GM19035 (cell line): Measurements from ENCODE around the gene RPTOR.

ENCODE experiments used
- ATAC-seq: cut with Tn5 transposase; IDR thresholded peaks from one replicate; pipeline ENCODE4 v1.9.1; 2021; ENCODE audit not compliant: unreplicated experiment

Gene RPTOR

DNA sequence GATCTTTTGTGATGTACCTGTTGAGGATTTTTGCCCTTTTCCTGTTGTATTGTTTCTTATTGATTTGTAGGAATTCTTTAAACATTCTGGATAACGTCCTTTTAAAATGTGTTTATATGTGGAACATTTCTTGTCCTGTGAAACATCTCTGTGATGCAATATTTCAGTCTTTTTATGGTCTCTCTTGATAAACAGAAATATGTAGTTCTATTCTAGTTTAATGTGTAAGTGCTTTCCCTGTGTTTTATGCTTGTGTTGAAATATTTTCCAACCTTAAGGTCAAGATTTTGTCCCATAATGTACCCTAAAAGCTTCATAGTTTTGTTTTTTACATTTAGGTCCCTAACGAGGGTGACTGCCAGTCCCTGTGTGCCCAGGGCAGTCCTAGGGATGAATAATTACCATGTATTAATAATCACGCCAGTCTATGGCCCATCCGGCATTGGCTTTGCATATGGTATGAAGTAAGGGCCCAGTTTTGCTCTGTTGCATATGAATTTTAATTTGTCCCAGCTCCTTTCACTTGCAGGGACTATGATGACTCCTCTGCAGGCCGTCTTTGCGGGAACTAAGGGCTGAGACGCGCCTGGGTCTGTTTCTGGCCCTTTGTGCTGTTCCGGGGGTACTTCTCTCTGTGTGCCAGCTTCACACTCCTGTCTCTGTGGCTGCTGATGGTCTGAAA lies 44.2 kb downstream of the RPTOR start:
- no peak for ATAC-seq

DNA sequence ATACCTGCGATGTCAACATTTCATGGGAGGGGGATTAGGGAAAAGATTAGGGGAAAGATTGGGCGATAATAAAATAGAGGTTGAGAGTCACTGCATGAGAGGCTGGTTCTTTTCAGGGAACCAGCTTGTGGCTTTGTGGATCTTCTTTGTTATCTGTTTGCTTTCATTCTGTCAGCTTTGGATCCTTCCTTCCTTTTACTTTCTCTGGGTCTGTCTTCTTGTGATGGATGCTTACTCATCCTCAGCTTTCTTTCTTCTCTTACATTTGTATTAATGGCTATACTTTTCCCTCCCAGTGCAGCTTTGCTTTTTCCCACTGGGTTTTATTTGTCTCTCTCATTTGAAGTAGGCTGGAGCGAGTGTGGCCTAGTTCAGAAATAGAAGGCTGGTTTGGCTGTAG lies 47.1 kb downstream of the RPTOR start:
- no peak for ATAC-seq

DNA sequence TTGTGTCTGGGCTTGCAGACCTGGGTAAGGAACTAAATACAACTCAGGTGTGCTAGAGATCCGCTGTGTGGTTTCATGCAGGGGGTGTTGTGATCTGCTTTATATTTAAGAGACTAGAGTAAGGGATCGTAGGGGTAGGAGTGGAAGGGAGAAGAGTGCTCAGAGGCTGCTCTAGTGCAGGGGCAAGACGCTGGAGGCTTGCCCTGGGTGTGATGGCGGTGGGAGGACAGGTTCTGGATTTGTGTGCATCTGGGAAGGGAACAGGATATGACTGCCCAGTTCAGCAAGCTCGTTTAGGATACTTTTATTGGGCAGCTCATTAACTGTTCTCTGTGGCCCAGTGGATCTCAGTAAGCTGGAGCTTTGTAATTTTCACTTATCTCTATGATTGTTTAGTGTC lies 47.6 kb downstream of the RPTOR start:
- no peak for ATAC-seq

DNA sequence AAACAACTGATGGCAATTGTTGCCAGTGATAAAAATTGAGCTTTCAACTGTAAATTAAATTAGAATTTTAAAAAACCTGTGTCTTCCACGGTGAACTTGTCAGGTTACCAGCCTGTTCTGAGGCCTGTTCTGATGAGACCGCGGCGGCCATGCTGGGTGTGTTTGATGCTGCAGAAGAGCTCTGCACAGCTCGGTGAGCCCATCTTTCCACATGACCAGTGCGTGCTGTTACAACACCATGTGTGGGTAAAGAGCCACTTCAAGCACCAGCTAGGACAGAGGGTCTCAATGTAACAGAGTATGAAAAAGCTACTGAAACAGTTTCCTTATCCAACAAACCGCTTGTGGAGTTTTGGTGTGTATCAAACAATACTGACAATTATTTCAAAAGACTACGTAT lies 48.5 kb downstream of the RPTOR start:
- no peak for ATAC-seq

DNA sequence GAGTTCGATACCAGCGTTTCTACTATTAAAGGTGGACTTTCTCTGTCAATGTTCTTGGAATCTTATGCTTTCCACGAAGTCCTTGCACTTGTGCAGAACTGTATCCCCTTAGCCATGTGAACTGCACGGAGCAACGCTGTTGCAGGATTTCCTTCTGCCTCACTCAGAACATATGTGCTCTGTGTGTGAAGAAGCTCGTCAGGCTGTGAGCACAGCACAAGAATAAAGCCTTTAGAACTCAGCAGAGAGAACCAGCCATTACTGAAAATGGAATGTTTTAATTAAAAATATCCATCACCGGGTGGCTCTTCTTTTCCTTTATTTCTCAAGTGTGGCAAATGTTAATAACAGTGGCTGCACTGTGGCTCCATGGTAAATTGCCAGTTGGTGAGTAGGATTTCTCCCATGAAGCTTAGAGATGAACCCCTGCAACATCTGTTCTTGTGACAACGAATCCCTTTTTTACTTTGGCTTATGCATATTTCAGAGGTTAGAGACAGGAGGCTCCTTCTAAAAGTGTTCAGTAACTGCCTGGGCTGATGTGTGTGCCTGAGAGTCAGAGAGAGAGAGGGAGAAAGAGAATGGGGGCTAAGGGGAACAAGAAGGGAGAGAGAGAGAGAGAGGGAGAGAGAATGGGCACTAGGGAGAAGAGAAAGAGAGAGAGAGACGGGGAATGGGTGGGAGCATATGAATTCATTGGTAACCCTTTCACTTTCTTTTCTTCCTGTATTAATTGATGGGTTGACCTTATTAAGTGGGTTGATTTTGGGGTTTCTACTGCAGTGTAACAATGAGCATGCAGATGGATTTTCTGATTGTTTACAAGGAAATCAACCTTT lies 50.0 kb downstream of the RPTOR start:
- no peak for ATAC-seq

DNA sequence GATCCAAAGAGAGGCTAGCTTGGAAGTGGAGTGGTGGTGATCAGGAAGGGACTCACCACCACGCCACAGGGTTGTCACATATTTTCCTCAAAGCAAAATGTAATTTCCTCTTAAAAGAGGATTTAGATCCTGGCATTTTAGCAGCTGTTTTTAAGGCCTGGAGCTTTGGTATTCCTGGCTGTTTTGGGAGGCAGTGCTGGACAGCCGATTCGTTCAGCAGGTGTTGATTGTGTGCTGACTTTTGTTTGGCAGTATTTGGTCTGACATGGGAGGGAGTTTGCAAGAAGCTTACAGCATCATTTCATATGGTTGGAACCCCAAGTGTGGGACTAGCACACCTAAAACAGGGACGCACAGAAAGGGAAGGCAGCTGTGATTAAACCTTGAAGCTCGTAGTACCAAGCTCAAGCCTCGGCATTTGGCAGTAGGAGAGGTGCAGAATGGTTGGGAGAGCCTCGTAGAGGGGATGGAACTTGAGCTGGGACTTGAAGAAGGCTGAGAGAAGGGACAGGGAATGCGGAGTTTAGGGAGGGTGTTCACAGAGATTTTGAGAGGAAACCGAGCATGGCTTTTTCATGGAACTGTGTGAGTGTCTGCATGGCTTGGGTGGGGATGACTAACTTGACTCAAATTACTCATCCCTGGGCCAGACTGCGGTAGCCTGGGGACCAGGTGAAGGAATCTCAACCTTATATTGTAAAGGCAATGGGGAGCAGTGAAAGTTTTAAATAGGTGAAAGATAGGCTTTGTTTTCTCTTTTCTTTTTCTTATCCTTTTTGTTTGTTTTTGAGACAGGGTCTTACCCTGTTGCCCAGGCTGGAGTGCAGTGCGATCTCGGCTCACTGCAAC lies 52.3 kb downstream of the RPTOR start:
- ATAC-seq, result no peak

DNA sequence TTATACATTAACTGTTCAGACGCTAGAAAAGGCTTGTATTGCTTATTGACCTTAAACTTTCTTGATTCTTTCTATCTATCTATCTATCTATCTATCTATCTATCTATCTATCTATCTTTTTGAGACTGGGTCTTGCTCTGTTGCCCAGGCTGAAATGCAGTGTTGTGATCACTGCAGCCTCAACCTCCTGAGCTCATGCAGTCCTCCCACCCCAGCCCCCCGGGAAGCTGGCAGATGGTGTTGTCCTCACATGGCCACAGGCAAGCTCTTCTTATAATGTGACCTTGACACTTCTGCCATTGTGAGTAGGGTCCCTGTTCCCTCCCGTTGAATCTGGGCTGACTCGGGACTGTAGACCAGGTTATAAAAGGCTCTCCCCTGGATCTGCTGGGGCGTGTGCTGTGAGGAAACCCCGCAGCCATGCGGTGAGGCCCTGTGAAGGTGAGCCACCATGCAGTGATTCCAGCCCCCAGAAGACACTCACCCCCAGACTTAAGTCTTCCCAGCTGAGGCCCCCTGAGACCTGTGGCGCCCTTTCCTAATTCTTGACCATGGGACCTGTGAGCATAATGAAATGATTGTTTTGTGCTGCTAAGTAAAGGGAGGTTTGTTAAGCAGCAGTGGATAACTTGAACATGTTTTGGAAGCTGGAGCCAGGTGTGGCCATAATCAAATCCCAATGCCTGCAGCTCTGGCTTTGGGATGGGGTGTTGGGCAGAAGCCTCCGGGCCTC lies 54.3 kb downstream of the RPTOR start:
- ATAC-seq, result no peak

DNA sequence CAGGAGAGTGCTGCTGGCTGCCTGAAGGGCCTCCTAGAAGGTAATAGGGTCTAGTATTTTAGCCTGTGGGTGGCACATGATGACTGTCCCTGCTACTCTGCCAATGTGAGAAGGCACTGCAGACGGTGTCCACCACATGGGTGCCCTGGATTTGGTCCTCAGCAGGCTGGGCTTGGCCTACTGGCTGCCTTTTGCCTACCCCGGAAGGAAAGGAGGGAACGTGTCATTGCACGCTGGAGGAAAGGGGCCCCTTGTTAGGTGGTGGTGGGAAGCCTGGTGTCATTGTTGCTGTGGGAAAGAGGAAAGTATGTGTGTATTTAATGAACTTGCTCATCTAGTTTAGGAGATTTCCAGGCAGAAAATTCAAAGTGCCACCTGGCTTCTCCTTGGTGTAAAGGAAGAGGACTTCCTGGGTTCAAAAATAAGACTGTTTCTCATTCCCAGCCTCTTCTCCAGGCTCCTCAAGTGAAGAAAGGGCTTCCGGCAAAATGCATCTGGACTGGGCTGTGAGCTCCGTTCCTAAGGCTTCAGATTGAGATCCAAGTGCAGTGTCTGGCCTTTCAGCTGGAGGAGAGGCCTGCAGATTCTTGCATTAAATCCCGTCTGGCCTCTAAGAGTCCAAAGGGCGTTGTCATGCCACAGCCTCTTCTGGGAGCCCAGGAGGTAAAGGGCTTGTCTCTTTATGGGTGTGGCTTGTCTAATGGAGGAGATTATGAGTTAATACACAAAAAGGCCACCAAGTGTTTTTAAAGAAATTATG lies 55.1 kb downstream of the RPTOR start:
- no peak for ATAC-seq

DNA sequence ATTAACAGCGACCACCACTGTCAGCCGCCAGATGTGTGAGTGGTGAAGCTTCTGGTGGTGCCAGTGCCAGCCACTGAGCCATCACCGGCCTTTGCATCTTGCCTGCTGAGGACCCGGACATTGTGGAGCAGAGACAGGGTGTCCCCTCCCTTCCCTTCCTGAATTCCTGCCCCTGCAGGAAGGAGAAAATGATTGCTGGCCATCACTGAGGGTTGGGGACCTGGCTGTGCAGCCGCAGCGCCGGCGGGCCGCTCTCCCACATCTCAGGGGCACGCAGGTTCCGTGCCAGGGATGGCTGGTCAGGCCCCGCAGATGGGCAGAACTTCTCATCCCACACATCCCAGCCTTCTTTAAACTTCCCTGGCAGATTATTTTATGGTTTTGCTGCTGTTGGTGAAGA lies 56.5 kb downstream of the RPTOR start:
- ATAC-seq, result no peak

DNA sequence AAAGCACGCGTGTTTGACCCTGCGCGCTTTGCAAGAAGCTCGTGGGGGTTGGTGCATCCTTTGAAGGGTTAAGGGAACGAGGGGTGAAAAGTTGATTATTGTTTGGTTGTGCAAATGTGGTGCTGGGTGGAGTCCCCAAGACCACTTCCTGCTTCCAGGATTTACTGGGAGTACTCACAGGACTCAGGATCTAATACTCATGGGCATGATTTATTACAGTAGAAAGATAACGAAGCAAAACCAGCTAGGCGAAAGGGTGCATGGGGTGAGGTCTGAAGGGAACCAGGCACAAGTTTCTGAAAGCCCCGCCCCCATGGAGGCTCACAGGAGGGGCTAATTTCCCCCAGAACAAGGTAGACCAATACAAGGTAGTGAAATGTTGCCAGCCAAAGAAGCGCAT lies 58.8 kb downstream of the RPTOR start:
- no peak for ATAC-seq

DNA sequence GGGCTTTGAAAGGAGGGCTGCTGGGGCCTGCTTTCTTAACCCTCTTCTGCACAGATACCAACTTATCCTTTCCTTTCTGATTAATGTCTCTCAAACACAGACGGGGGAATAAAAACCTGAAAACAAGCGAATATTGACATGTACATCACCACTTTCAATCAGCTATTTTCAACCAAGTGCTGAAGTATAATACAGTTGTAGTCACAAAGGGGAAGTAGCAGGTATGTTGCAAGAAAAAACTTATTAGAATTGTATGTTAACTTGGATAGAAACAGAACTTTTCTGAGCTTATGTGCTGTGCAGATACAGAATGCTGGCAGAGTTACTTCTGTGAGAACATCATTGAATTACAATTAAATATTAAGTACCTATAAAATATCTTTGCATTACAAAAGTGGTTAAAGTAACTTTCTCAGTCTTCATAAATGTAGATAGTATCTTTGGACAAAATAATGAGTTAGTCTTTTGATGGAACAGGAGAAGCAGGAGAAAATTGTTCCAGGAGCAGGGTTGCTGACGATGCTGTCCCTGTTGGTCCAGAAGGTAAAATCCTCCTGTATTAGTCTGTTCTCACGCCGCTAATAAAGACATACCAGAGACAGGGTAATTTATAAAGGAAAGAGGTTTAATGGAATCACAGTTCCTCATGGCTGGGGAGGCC lies 59.5 kb downstream of the RPTOR start:
- ATAC-seq, result no peak

DNA sequence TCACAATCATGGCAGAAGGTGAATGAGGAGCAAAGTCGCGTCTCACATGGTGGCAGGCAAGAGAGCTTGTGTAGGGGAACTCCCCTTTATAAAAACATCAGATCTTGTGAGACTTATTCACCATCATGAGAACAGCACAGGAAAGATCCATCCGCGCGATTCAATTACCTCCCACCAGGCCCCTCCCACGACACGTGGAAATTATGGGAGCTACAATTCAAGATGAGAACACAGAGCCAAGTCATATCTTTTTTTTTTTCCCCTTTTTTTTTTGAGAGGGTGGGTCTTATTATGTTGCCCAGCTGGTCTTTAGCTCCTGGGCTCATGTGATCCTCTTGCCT lies 60.0 kb downstream of the RPTOR start:
- no peak for ATAC-seq

DNA sequence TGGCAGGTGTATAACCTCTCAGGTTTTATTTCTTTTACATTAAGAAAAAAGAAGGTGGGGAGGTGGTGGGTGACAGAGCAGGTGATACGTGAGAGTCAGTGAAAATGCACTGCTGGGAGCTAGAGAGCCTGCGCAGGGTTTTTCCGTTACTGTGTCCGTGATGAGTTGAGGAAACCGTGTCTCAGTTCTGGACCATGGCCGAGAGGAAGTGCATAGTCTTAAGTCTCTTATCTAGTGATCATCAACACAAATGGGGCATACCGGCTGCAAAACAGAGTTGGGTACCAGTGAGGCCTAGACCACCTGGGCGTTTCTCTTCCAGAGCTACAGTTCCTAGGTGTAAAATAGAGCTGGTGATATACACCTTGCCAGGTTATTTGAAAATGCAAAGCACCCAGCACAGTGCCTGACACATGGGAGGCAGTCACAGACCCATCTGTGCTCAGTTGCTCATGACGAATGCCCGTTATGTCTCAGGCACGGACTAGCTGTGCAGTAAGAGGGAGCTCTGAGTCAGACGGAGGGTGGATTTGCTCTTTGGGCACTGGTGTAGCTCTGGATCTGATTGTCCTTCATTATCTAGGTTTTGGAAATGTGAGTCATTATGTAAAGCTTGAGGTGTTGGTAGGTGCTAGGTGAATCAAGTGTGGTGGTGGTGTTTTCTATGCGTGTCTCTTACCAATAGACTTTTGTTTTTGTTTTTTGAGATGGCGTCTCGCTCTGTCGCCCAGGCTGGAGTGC lies 60.9 kb downstream of the RPTOR start:
- peak; percentile 81 for ATAC-seq

DNA sequence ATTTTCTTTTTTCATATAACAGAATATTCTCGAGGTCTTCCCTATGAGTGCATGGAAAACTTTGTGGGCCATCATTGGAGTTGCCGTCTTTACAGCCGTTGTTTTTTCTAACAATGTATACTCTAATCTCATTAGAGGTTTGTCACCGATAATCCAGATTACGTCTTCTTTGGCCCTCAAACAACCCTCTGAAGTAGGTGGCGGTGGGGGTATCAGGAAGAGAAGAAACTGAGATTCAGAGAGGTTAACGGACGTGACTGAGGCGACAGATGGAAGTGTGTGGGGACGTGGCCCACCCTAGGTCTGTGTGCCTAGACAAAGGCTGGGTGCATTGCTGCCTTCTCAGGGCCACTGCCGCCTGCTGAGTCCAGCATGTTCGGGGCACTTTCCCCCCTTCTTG lies 63.7 kb downstream of the RPTOR start:
- no peak for ATAC-seq

DNA sequence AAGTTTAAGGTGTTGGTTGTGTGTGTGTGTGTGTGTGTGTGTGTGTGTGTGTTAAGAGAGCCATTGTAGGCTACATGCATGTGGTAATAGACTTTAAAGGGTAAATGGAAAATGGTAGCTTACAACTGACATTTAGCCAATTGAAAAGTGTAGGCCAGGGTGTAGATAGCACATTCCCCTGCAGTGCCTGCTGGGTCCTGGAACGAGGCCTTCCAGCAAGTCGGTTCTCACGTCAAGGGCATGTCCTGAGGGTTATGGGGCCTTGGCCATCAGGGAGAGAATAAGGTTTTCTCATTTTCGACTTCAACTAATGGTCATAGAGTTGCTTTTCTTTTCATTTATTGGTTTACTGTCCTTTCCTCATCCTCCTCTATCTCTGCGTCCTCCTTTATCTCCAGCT lies 65.1 kb downstream of the RPTOR start:
- ATAC-seq, result no peak

DNA sequence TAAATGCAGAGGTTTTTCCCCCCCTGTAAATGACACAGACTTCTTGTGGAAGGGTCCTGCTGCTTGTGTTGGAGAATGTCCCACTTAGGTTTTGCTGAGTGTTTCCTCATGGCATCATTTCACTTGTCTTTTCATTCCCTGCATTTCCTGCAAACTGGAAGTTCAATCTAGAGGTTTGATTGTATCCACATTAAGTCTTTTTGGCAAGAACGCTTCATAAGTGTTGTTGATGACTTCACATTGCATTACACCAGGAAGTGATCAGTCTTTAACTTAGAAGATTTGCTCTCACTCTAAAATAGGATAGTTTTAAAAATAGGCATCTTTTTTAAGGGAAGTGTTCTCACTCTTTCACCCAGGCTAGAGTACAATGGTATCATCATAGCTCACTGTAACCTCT lies 67.2 kb downstream of the RPTOR start:
- no peak for ATAC-seq

DNA sequence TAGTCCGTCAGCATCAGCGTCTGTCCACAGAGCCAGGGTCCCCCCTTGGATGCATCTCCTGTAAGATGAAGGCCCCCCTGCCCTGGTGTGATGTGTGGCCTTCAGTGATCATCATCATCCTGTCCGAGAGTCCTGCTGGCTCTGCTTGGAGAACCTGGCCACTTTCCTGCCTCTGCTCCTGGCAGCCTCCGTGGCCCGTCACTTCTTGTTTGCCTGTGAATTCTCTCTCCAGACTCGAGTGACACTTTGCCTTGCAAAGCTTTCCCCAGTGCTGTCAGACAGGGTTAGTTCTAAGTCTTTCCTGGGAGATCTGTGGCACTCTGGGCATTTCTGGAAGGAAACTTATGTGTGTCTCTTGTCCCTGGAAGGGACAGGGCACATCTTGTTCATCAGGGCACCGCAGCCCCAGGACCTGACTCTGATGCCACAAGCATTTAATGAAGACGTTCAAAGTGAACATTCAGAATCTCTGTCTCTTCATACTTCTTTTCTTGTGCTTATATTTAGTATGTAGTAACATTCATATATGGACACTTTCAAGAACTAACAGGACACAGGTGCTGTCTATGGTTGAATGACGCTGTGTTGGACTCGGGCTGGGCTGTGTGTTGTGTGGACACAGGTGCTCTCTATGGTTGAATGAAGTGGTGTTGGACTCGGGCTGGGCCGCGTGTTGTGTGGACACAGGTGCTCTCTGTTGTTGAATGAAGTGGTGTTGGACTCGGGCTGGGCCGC lies 68.5 kb downstream of the RPTOR start:
- ATAC-seq, result no peak

DNA sequence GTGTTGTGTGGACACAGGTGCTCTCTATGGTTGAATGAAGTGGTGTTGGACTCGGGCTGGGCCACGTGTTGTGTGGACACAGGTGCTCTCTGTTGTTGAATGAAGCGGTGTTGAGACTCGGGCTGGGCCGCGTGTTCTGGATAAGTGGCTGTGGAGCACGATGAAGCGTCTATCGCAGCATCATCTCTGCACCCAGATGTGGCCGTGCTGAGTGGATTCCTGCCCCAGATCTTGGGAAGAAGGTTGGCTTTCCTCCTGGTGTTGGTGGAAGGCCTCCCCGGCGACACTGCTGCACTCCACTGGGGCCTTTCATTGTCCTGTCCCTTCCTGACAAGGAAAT lies 69.1 kb downstream of the RPTOR start:
- no peak for ATAC-seq
